A172 (cell line): ENCODE data around the gene ITM2C. TPM values are rescaled to one million over a fixed set of nuclear protein-coding genes. Genes with fewer than 3 reads are reported as not detected.

Source experiments
- DNase-seq: peaks from one replicate; pipeline ENCODE4 v3.0.0-alpha.2; 2015; ENCODE audit warnings: low spot score
- total RNA-seq: library from RNA; depleted of rRNA; stranded (reverse); fragments of >200 nt; shearing (Covaris generic); gene quantifications from 2 replicates; pipeline ENCODE4 v1.2.3, GENCODE V29; 2014; rRNA removed

ITM2C gene
- total RNA-seq = 52.0 and 53.4 TPM in 2 replicates

- DNase-seq = peak; percentile 55
These were observed at the start of gene ITM2C for GRCh38 chr2:230864605-230865306. Gene ITM2C (plus strand): TSS chr2:230864942. CDS start chr2:230865026, 84 bp downstream.

- DNase-seq = no peak
These were observed 49.7 kb upstream of the ITM2C start for GRCh38 chr2:230815088-230815487.

GRCh38 chr2:230816735-230817134, 48.0 kb upstream of the ITM2C start:
- DNase-seq = no peak

- no peak for DNase-seq
These were observed 45.3 kb upstream of the ITM2C start for GRCh38 chr2:230819433-230819832.

- DNase-seq = no peak
These were observed 43.3 kb upstream of the ITM2C start for GRCh38 chr2:230821261-230821990.

- DNase-seq = no peak
These were observed 42.7 kb upstream of the ITM2C start for GRCh38 chr2:230821991-230822520.

GRCh38 chr2:230823264-230823964, 41.3 kb upstream of the ITM2C start:
- DNase-seq = no peak

- DNase-seq = peak; percentile 73
These were observed 40.2 kb upstream of the ITM2C start for GRCh38 chr2:230824406-230824978.

GRCh38 chr2:230825354-230825753, 39.4 kb upstream of the ITM2C start:
- DNase-seq = no peak

GRCh38 chr2:230827774-230828271, 36.9 kb upstream of the ITM2C start:
- no peak for DNase-seq

- no peak for DNase-seq
These were observed 36.3 kb upstream of the ITM2C start for GRCh38 chr2:230828272-230828961.

- no peak for DNase-seq
These were observed 35.4 kb upstream of the ITM2C start for GRCh38 chr2:230829293-230829692.

GRCh38 chr2:230829959-230830358, 34.8 kb upstream of the ITM2C start:
- DNase-seq = no peak

GRCh38 chr2:230830428-230830827, 34.3 kb upstream of the ITM2C start:
- peak; percentile 28 for DNase-seq

GRCh38 chr2:230840301-230840700, 24.4 kb upstream of the ITM2C start:
- DNase-seq = no peak

GRCh38 chr2:230842473-230842872, 22.3 kb upstream of the ITM2C start:
- peak; percentile 31 for DNase-seq

- DNase-seq = no peak
These were observed 21.6 kb upstream of the ITM2C start for GRCh38 chr2:230843132-230843531.

- no peak for DNase-seq
These were observed 18.4 kb upstream of the ITM2C start for GRCh38 chr2:230846360-230846759.

GRCh38 chr2:230847883-230848388, 16.8 kb upstream of the ITM2C start:
- peak; percentile 65 for DNase-seq

- DNase-seq = no peak
These were observed 14.9 kb upstream of the ITM2C start for GRCh38 chr2:230849633-230850357.
